Neural cell (in vitro differentiated cells): ENCODE results near the gene IL18BP. TPM values are rescaled to one million over a fixed set of nuclear protein-coding genes. Genes with fewer than 3 reads are reported as not detected.
A peak's percentile ranks its signal among the peaks of the same experiment; 100 is the strongest.

Experiments
- H2AFZ ChIP-seq: fragments of 200-600, 300-800 bp; sonication (generic), shearing (Covaris generic); 2 replicates; pipeline ENCODE4 v1.6.0; 2014; ENCODE audit warnings: low read depth, mild to moderate bottlenecking, antibody characterized with exemption, low read length, moderate library complexity
- H3F3A ChIP-seq: fragments of 200-600 bp; shearing (Covaris generic); 2 replicates; pipeline ENCODE4 v1.6.1; 2016; ENCODE audit warnings: mild to moderate bottlenecking, moderate library complexity, mixed read lengths, antibody characterized with exemption, low read length; ENCODE audit not compliant: insufficient read depth, poor library complexity, severe bottlenecking
- H3K27ac ChIP-seq: fragments of 200-600, 300-800 bp; sonication (generic), shearing (Covaris generic); 2 replicates; pipeline ENCODE4 v1.5.1; 2014; ENCODE audit warnings: mild to moderate bottlenecking, low read length, moderate library complexity
- H3K27me3 ChIP-seq: fragments of 300-800, 200-600 bp; sonication (generic), shearing (Covaris generic); 2 replicates; pipeline ENCODE4 v1.6.0; 2014; ENCODE audit warnings: mild to moderate bottlenecking, low read depth, low read length, moderate library complexity; ENCODE audit not compliant: insufficient read depth
- H3K36me3 ChIP-seq: fragments of 300-800, 200-600 bp; sonication (generic), shearing (Covaris generic); 2 replicates; pipeline ENCODE4 v1.5.1; 2014; ENCODE audit warnings: mild to moderate bottlenecking, antibody characterized with exemption, low read length, moderate library complexity; ENCODE audit not compliant: insufficient read depth
- H3K4me2 ChIP-seq: fragments of 300-800, 200-600 bp; sonication (generic), shearing (Covaris generic); 2 replicates; pipeline ENCODE4 v1.6.0; 2014; ENCODE audit warnings: mild to moderate bottlenecking, low read length
- H3K4me3 ChIP-seq: fragments of 300-800, 200-600 bp; sonication (generic), shearing (Covaris generic); 2 replicates; pipeline ENCODE4 v1.5.1; 2014; ENCODE audit warnings: mild to moderate bottlenecking, low read length, moderate library complexity
- H3K79me2 ChIP-seq: fragments of 200-600 bp; shearing (Covaris generic); replicated peaks from 2 replicates; pipeline ENCODE4 v1.6.0; 2014; ENCODE audit warnings: mild to moderate bottlenecking, low read length, moderate library complexity; ENCODE audit not compliant: insufficient read depth
- H3K9ac ChIP-seq: fragments of 300-800, 200-600 bp; sonication (generic), shearing (Covaris generic); 2 replicates; pipeline ENCODE4 v1.6.1; 2016; ENCODE audit warnings: mild to moderate bottlenecking, low read length, mixed read lengths
- H3K9me2 ChIP-seq: fragments of 200-600 bp; shearing (Covaris generic); 2 replicates; pipeline ENCODE4 v1.6.1; 2016; ENCODE audit warnings: mild to moderate bottlenecking, low read length, mixed read lengths; ENCODE audit not compliant: insufficient read depth
- H3K9me3 ChIP-seq: fragments of 200-600, 300-800 bp; sonication (generic), shearing (Covaris generic); 2 replicates; pipeline ENCODE4 v1.6.1; 2016; ENCODE audit warnings: mild to moderate bottlenecking, mixed run types, low read length, moderate library complexity, mixed read lengths
- H4K20me1 ChIP-seq: fragments of 200-600 bp; shearing (Covaris generic); 2 replicates; pipeline ENCODE4 v1.6.1; 2016; ENCODE audit warnings: mild to moderate bottlenecking, mixed run types; ENCODE audit not compliant: insufficient read depth
- EP300 ChIP-seq: fragments of 450-650 bp; conservative IDR thresholded peaks from 2 replicates; pipeline ENCODE4 v1.6.1; 2014; ENCODE audit warnings: antibody characterized with exemption, mild to moderate bottlenecking, moderate library complexity; ENCODE audit not compliant: poor library complexity, severe bottlenecking
- EZH2 ChIP-seq: fragments of 200-600, 300-800 bp; shearing (Covaris generic), sonication (generic); IDR thresholded peaks from 2 replicates; pipeline ENCODE4 v1.6.1; 2014; ENCODE audit warnings: antibody characterized with exemption, low read length, borderline replicate concordance, mild to moderate bottlenecking; ENCODE audit not compliant: insufficient read depth, poor library complexity, severe bottlenecking
- MXI1 ChIP-seq: fragments of 450-650 bp; conservative IDR thresholded peaks from 2 replicates; pipeline ENCODE4 v1.6.1; 2014; ENCODE audit warnings: antibody characterized with exemption, mild to moderate bottlenecking; ENCODE audit not compliant: poor library complexity, severe bottlenecking
- POLR2AphosphoS5 ChIP-seq: IDR thresholded peaks from 2 replicates; pipeline ENCODE4 v1.6.1; 2012
- RAD21 ChIP-seq: fragments of 450-650 bp; conservative IDR thresholded peaks from 2 replicates; pipeline ENCODE4 v1.6.1; 2014; ENCODE audit warnings: antibody characterized with exemption, mild to moderate bottlenecking, moderate library complexity
- SMC3 ChIP-seq: fragments of 450-650 bp; conservative IDR thresholded peaks from 2 replicates; pipeline ENCODE4 v1.6.1; 2014; ENCODE audit warnings: antibody characterized with exemption, mild to moderate bottlenecking, moderate library complexity; ENCODE audit not compliant: poor library complexity
- TAF1 ChIP-seq: IDR thresholded peaks from 2 replicates; pipeline ENCODE4 v1.6.1; 2012; ENCODE audit warnings: low read depth
- polyA plus RNA-seq: library from polyadenylated mRNA; depleted of rRNA; stranded (reverse); fragments of >200 nt; gene quantifications from 2 replicates; pipeline ENCODE4 v1.2.3, GENCODE V29; 2014
- TF ChIP-seq, protein P1 (sequence below): fragments of 450-650 bp; IDR thresholded peaks from 2 replicates; pipeline ENCODE4 v1.5.1; 2014; ENCODE audit warnings: antibody characterized with exemption, mild to moderate bottlenecking, moderate library complexity; ENCODE audit not compliant: poor library complexity, severe bottlenecking
- TF ChIP-seq, protein P2 (sequence below): IDR thresholded peaks from 2 replicates; pipeline ENCODE4 v1.6.1; 2012; ENCODE audit warnings: borderline replicate concordance

IL18BP gene
- polyA plus RNA-seq, 1 donor from 2014 or later = 3.1 TPM

DNA sequence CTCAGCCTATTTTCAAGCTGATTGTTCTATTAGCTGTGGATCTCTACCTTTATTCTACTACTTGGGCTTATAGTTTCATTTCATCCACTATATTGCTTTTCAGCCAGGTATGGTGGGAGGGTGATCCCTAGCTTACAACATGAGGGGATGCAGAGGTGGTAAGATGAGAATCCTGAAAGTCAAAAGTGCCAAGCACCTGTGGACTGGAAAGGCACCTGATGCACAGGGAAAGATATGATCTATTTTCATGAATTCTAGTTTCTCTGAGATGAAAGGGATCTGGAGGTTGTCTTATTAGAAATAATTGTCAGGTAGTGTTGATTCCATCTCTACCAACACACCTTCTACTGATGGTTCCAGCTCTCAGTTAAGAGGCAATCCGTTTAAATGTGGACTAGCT, 21.6 kb upstream of the IL18BP start:
- Histone ChIP-seq H3K9me2 (no peaks in the 10 kb centered on the region), H3K4me2 (no peak overlapping the region), H3K9ac (no peak overlapping the region), H4K20me1 (no peaks in the 10 kb centered on the region), H3K9me3 (no peaks in the 10 kb centered on the region), H3K79me2 (no peaks in the 10 kb centered on the region), H3K27ac (no peak overlapping the region), H3K4me3 (no peak overlapping the region), H3K27me3 (no peaks in the 10 kb centered on the region), H2AFZ (no peak overlapping the region), H3K36me3 (no peaks in the 10 kb centered on the region), H3F3A (no peaks in the 10 kb centered on the region)
- TF ChIP-seq, protein P1, sequence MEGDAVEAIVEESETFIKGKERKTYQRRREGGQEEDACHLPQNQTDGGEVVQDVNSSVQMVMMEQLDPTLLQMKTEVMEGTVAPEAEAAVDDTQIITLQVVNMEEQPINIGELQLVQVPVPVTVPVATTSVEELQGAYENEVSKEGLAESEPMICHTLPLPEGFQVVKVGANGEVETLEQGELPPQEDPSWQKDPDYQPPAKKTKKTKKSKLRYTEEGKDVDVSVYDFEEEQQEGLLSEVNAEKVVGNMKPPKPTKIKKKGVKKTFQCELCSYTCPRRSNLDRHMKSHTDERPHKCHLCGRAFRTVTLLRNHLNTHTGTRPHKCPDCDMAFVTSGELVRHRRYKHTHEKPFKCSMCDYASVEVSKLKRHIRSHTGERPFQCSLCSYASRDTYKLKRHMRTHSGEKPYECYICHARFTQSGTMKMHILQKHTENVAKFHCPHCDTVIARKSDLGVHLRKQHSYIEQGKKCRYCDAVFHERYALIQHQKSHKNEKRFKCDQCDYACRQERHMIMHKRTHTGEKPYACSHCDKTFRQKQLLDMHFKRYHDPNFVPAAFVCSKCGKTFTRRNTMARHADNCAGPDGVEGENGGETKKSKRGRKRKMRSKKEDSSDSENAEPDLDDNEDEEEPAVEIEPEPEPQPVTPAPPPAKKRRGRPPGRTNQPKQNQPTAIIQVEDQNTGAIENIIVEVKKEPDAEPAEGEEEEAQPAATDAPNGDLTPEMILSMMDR = no peak
- TF ChIP-seq EP300 = no peak
- TF ChIP-seq RAD21 = no peak
- TF ChIP-seq MXI1 = no peak
- TF ChIP-seq TAF1 = no peak
- TF ChIP-seq EZH2 = no peak
- TF ChIP-seq, protein P2, sequence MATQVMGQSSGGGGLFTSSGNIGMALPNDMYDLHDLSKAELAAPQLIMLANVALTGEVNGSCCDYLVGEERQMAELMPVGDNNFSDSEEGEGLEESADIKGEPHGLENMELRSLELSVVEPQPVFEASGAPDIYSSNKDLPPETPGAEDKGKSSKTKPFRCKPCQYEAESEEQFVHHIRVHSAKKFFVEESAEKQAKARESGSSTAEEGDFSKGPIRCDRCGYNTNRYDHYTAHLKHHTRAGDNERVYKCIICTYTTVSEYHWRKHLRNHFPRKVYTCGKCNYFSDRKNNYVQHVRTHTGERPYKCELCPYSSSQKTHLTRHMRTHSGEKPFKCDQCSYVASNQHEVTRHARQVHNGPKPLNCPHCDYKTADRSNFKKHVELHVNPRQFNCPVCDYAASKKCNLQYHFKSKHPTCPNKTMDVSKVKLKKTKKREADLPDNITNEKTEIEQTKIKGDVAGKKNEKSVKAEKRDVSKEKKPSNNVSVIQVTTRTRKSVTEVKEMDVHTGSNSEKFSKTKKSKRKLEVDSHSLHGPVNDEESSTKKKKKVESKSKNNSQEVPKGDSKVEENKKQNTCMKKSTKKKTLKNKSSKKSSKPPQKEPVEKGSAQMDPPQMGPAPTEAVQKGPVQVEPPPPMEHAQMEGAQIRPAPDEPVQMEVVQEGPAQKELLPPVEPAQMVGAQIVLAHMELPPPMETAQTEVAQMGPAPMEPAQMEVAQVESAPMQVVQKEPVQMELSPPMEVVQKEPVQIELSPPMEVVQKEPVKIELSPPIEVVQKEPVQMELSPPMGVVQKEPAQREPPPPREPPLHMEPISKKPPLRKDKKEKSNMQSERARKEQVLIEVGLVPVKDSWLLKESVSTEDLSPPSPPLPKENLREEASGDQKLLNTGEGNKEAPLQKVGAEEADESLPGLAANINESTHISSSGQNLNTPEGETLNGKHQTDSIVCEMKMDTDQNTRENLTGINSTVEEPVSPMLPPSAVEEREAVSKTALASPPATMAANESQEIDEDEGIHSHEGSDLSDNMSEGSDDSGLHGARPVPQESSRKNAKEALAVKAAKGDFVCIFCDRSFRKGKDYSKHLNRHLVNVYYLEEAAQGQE = no peak
- TF ChIP-seq SMC3 = no peak
- TF ChIP-seq POLR2AphosphoS5 = no peak

DNA sequence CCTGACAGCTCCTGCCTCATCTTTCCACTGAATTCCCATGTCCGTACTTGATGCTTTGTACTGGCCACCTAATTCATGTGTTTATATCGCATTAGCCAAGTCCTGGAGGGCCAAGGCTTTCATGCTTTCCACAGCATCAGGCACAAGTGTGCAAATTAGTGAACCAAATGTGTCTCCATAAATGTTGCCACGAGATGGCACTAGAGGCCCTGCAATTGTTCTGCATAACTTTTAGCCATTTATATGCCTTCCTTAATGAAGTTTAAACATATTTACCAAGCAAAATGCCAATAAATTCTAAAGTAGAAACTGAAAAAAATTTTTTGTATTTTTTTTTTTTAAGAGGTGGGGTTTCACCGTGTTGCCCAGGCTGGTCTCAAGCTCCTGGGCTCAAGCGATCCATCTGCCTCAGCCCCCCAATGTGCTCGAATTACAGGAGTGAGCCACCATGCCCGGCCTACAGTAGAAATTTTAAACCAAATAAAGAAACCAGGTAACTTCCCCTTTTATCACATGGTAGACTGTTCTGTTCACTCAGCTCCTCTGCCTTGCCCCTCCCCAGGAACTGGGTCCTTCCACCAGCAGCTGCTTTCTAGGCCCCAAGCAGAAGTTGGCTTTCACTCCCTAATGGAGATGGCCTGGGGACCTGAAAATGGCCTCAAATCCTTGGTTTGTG, 20.8 kb upstream of the IL18BP start:
- Histone ChIP-seq H3F3A (no peaks in the 10 kb centered on the region), H3K4me2 (no peak overlapping the region), H4K20me1 (no peaks in the 10 kb centered on the region), H3K27me3 (no peaks in the 10 kb centered on the region), H3K9ac (no peak overlapping the region), H2AFZ (no peak overlapping the region), H3K27ac (no peak overlapping the region), H3K79me2 (no peaks in the 10 kb centered on the region), H3K36me3 (no peaks in the 10 kb centered on the region), H3K9me3 (no peaks in the 10 kb centered on the region), H3K9me2 (no peaks in the 10 kb centered on the region), H3K4me3 (no peak overlapping the region)
- TF ChIP-seq, protein P1 = peak; percentile 71
- TF ChIP-seq RAD21 (peak; percentile 69), MXI1 (no peak), POLR2AphosphoS5 (no peak), SMC3 (peak; percentile 69)
